H9 (cell line): ENCODE data around the gene ALLC. TPM values are rescaled to one million over a fixed set of nuclear protein-coding genes. Genes with fewer than 3 reads are reported as not detected.

ENCODE experiments used
- DNase-seq: peaks from one replicate; pipeline ENCODE4 v3.0.0-alpha.2; 2017
- H2AFZ ChIP-seq: one replicate; pipeline ENCODE4 v1.6.1; 2013; ENCODE audit warnings: mild to moderate bottlenecking, low read length, control low read depth, moderate library complexity
- H2AK5ac ChIP-seq: 2 replicates; pipeline ENCODE4 v1.6.1; 2013; ENCODE audit warnings: low read length, control low read depth, mixed read lengths; ENCODE audit not compliant: insufficient read length
- H2BK120ac ChIP-seq: one replicate; pipeline ENCODE4 v1.6.1; 2013; ENCODE audit warnings: low read depth, mild to moderate bottlenecking, low read length, control low read depth, inconsistent platforms; ENCODE audit not compliant: poor library complexity, severe bottlenecking
- H2BK12ac ChIP-seq: 2 replicates; pipeline ENCODE4 v1.6.1; 2013; ENCODE audit warnings: low read length, control low read depth, mixed read lengths, low read depth; ENCODE audit not compliant: insufficient read length
- H2BK15ac ChIP-seq: 2 replicates; pipeline ENCODE4 v1.6.1; 2013; ENCODE audit warnings: low read depth, low read length, control low read depth
- H2BK20ac ChIP-seq: one replicate; pipeline ENCODE4 v1.6.1; 2013; ENCODE audit warnings: low read depth, mild to moderate bottlenecking, low read length, control low read depth, inconsistent platforms; ENCODE audit not compliant: poor library complexity, severe bottlenecking
- H2BK5ac ChIP-seq: 2 replicates; pipeline ENCODE4 v1.6.1; 2013; ENCODE audit warnings: low read length, control low read depth, mixed read lengths; ENCODE audit not compliant: insufficient read length
- H3K14ac ChIP-seq: 2 replicates; pipeline ENCODE4 v1.6.1; 2013; ENCODE audit warnings: low read length, control low read depth; ENCODE audit not compliant: insufficient read depth
- H3K18ac ChIP-seq: 2 replicates; pipeline ENCODE4 v1.6.1; 2013; ENCODE audit warnings: low read depth, mild to moderate bottlenecking, mixed read lengths, low read length, control low read depth; ENCODE audit not compliant: insufficient read length
- H3K23ac ChIP-seq: 2 replicates; pipeline ENCODE4 v1.6.1; 2013; ENCODE audit warnings: low read length, control low read depth, mixed read lengths, low read depth; ENCODE audit not compliant: insufficient read length
- H3K23me2 ChIP-seq: 2 replicates; pipeline ENCODE4 v1.6.1; 2013; ENCODE audit warnings: low read depth, mild to moderate bottlenecking, mixed read lengths, low read length, control low read depth; ENCODE audit not compliant: insufficient read length, poor library complexity, severe bottlenecking
- H3K27ac ChIP-seq: 2 replicates; pipeline ENCODE4 v1.5.1; 2013; ENCODE audit warnings: low read length, control low read depth, mixed read lengths, low read depth; ENCODE audit not compliant: insufficient read length
- H3K27me3 ChIP-seq: 2 replicates; pipeline ENCODE4 v1.6.1; 2013; ENCODE audit warnings: low read length, control low read depth, inconsistent platforms; ENCODE audit not compliant: insufficient read depth
- H3K4ac ChIP-seq: 2 replicates; pipeline ENCODE4 v1.6.1; 2013; ENCODE audit warnings: low read depth, mild to moderate bottlenecking, control low read depth, inconsistent platforms, low read length, moderate library complexity
- H3K4me1 ChIP-seq: 2 replicates; pipeline ENCODE4 v1.6.1; 2013; ENCODE audit warnings: low read length, control low read depth, inconsistent platforms; ENCODE audit not compliant: insufficient read depth
- H3K4me2 ChIP-seq: 2 replicates; pipeline ENCODE4 v1.6.1; 2013; ENCODE audit warnings: low read length, control low read depth, mixed read lengths; ENCODE audit not compliant: insufficient read length, insufficient read depth
- H3K56ac ChIP-seq: 2 replicates; pipeline ENCODE4 v1.6.1; 2013; ENCODE audit warnings: low read depth, mild to moderate bottlenecking, mixed read lengths, low read length, control low read depth; ENCODE audit not compliant: insufficient read length
- H3K79me1 ChIP-seq: 2 replicates; pipeline ENCODE4 v1.6.1; 2013; ENCODE audit warnings: low read depth, mild to moderate bottlenecking, moderate library complexity, low read length, control low read depth, inconsistent platforms; ENCODE audit not compliant: insufficient read depth, poor library complexity, severe bottlenecking
- H3K79me2 ChIP-seq: 2 replicates; pipeline ENCODE4 v1.6.1; 2013; ENCODE audit warnings: low read length, control low read depth, inconsistent platforms; ENCODE audit not compliant: insufficient read depth
- H3K9ac ChIP-seq: 2 replicates; pipeline ENCODE4 v1.6.1; 2013; ENCODE audit warnings: low read length, control low read depth, mixed read lengths; ENCODE audit not compliant: insufficient read length; ENCODE audit errors: extremely low read depth
- H3K9me3 ChIP-seq: one replicate; pipeline ENCODE4 v1.6.1; 2013; ENCODE audit warnings: low read depth, low read length, inconsistent platforms; ENCODE audit not compliant: control insufficient read depth
- H3T11ph ChIP-seq: one replicate; pipeline ENCODE4 v1.6.1; 2013; ENCODE audit warnings: mild to moderate bottlenecking, low read length, control low read depth, inconsistent platforms
- H4K20me1 ChIP-seq: one replicate; pipeline ENCODE4 v1.6.1; 2013; ENCODE audit not compliant: control insufficient read depth, insufficient read length, insufficient read depth
- H4K5ac ChIP-seq: 2 replicates; pipeline ENCODE4 v1.6.1; 2013; ENCODE audit warnings: low read depth, mild to moderate bottlenecking, mixed read lengths, low read length, control low read depth; ENCODE audit not compliant: insufficient read length
- H4K8ac ChIP-seq: replicated peaks from 2 replicates; pipeline ENCODE4 v1.6.1; 2013; ENCODE audit warnings: low read length, control low read depth, mixed read lengths, low read depth; ENCODE audit not compliant: insufficient read length
- H4K91ac ChIP-seq: 2 replicates; pipeline ENCODE4 v1.6.1; 2013; ENCODE audit warnings: low read depth, mild to moderate bottlenecking, moderate library complexity, mixed read lengths, low read length, control low read depth; ENCODE audit not compliant: insufficient read length
- H3K27ac Mint-ChIP-seq, 3 experiments: 2 replicates in 2 of 3; 3 replicates in 1 of 3; pipeline ENCODE4 v1.8.0; 2020 to 2021; ENCODE audit warnings: mixed read lengths in 3 of 3, mild to moderate bottlenecking in 1 of 3, moderate library complexity in 1 of 3
- H3K27me3 Mint-ChIP-seq: 2 replicates; pipeline ENCODE4 v1.8.0; 2021; ENCODE audit warnings: low read depth, mild to moderate bottlenecking, moderate library complexity, mixed read lengths
- H3K36me3 Mint-ChIP-seq, 3 experiments: 2 replicates in 2 of 3; 3 replicates in 1 of 3; pipeline ENCODE4 v1.8.0; 2020 to 2021; ENCODE audit warnings: low read depth in 3 of 3, mixed read lengths in 3 of 3; ENCODE audit not compliant: insufficient read depth in 1 of 3
- H3K4me1 Mint-ChIP-seq, 2 experiments: 2 replicates each; pipeline ENCODE4 v1.8.0; 2020; ENCODE audit warnings: mixed read lengths in 2 of 2
- H3K4me3 Mint-ChIP-seq, 2 experiments: 2 replicates in 1 of 2; 3 replicates in 1 of 2; pipeline ENCODE4 v1.8.0; 2020 to 2021; ENCODE audit warnings: mild to moderate bottlenecking in 2 of 2, mixed read lengths in 2 of 2, moderate library complexity in 1 of 2
- H3K9me3 Mint-ChIP-seq, 2 experiments: 2 replicates in 1 of 2; 3 replicates in 1 of 2; pipeline ENCODE4 v1.8.0; 2020; ENCODE audit warnings: mild to moderate bottlenecking in 2 of 2, mixed read lengths in 2 of 2, moderate library complexity in 1 of 2
- CTCF ChIP-seq: fragments of 200-600 bp; sonication (generic); conservative IDR thresholded peaks from 3 replicates; pipeline ENCODE4 v1.8.0; 2021; ENCODE audit warnings: antibody characterized with exemption, mild to moderate bottlenecking
- WGBS: extraction: QIAGEN DNeasy Blood & Tissue Kit; methylation state at CpG from one replicate; pipeline ENCODE4 v1.1.7; 2013; ENCODE audit warnings: missing lambda C conversion rate, low lambda C conversion rate, mixed read lengths; ENCODE audit not compliant: insufficient read length; ENCODE audit errors: extremely low coverage; 5-methylcytosine and 5-hydroxymethylcytosine counted together
- total RNA-seq: library from RNA; stranded (reverse); gene quantifications from 2 replicates; pipeline ENCODE4 v1.2.1, GENCODE V29; 2021

The ALLC gene
- total RNA-seq, 1 experiment from 2014 or later: not detected

GRCh38 chr2:3683748-3684454 lies 25.9 kb downstream of the ALLC start:
- Histone ChIP-seq H2BK20ac (no peak overlapping the region), H4K5ac (no peak overlapping the region), H3K79me2 (no peaks in the 10 kb centered on the region), H2BK5ac (no peak overlapping the region), H2BK120ac (no peak overlapping the region), H2AK5ac (no peak overlapping the region), H3K23me2 (no peaks in the 10 kb centered on the region), H2BK15ac (no peak overlapping the region), H2AFZ (no peak overlapping the region), H3K23ac (no peak overlapping the region), H3K9me3 (no peaks in the 10 kb centered on the region), H3K4me2 (no peak overlapping the region), H3K18ac (no peak overlapping the region), H3K4ac (no peak overlapping the region), H4K20me1 (no peaks in the 10 kb centered on the region), H2BK12ac (no peak overlapping the region), H3K14ac (no peak overlapping the region), H4K91ac (no peak overlapping the region), H3K27ac (no peak overlapping the region), H3K9ac (no peak overlapping the region), H3K27me3 (no peaks in the 10 kb centered on the region), H3K79me1 (no peaks in the 10 kb centered on the region), H3T11ph (no peak overlapping the region), H3K4me1 (no peaks in the 10 kb centered on the region), H4K8ac (no peak overlapping the region), H3K56ac (no peak overlapping the region)
- Mint-ChIP-seq H3K4me1 (no peaks in the 10 kb centered on the region), H3K36me3 (no peaks in the 10 kb centered on the region), H3K27ac (no peak overlapping the region), H3K9me3 (no peaks in the 10 kb centered on the region), H3K4me3 (no peak overlapping the region), H3K27me3 (peaks cover 13% of the 10 kb centered on the region)
- WGBS: no CpG with 5 or more reads among the region's 3 CpGs
- DNase-seq: no peak
- no peak for TF ChIP-seq CTCF
